DOHH2 (cell line): ENCODE data around the gene CNTN5.

Source experiments
- EZH2phosphoT487 ChIP-seq: fragments of 200-600 bp; sonication (generic); IDR thresholded peaks from 2 replicates; pipeline ENCODE4 v1.6.1; 2017; ENCODE audit warnings: borderline replicate concordance, mild to moderate bottlenecking, antibody characterized with exemption, low read length, moderate library complexity, mixed read lengths
- TF ChIP-seq, protein P1 (sequence below): fragments of 200-600 bp; sonication (generic); IDR thresholded peaks from one replicate; pipeline ENCODE4 v1.5.1; 2014; ENCODE audit warnings: antibody characterized with exemption, mild to moderate bottlenecking, low read depth, low read length; ENCODE audit not compliant: poor library complexity, severe bottlenecking

GRCh38 chr11:99256614-99257013, 235.9 kb downstream of the CNTN5 start:
- TF ChIP-seq, protein P1, sequence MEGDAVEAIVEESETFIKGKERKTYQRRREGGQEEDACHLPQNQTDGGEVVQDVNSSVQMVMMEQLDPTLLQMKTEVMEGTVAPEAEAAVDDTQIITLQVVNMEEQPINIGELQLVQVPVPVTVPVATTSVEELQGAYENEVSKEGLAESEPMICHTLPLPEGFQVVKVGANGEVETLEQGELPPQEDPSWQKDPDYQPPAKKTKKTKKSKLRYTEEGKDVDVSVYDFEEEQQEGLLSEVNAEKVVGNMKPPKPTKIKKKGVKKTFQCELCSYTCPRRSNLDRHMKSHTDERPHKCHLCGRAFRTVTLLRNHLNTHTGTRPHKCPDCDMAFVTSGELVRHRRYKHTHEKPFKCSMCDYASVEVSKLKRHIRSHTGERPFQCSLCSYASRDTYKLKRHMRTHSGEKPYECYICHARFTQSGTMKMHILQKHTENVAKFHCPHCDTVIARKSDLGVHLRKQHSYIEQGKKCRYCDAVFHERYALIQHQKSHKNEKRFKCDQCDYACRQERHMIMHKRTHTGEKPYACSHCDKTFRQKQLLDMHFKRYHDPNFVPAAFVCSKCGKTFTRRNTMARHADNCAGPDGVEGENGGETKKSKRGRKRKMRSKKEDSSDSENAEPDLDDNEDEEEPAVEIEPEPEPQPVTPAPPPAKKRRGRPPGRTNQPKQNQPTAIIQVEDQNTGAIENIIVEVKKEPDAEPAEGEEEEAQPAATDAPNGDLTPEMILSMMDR: no peak
- TF ChIP-seq EZH2phosphoT487: no peak
